RWPE2 (cell line): ENCODE results near the gene MFAP5.

Experiments used
- ATAC-seq: fragments of 200-7000 bp; cut with Tn5 transposase; 3 replicates; pipeline ENCODE4 v1.9.1; 2021; ENCODE audit warnings: low read depth
- DNase-seq: peaks from one replicate; pipeline ENCODE4 v3.0.0-alpha.2; 2020; ENCODE audit warnings: low spot score
- H3K27ac ChIP-seq: fragments of 450-650 bp; 2 replicates; pipeline ENCODE4 v1.5.1; 2017; ENCODE audit warnings: mild to moderate bottlenecking; ENCODE audit not compliant: poor library complexity, severe bottlenecking
- H3K27me3 ChIP-seq: fragments of 250-450 bp; sonication (Bioruptor Pico); 2 replicates; pipeline ENCODE4 v1.5.1; 2021; ENCODE audit warnings: mild to moderate bottlenecking, moderate library complexity; ENCODE audit not compliant: insufficient read depth, poor library complexity, severe bottlenecking
- H3K36me3 ChIP-seq: fragments of 250-450 bp; sonication (Bioruptor Pico); 2 replicates; pipeline ENCODE4 v1.5.1; 2020; ENCODE audit warnings: low read depth, mild to moderate bottlenecking, moderate library complexity
- H3K4me1 ChIP-seq: fragments of 250-450 bp; sonication (Bioruptor Pico); 2 replicates; pipeline ENCODE4 v1.5.1; 2021; ENCODE audit warnings: mild to moderate bottlenecking, moderate library complexity; ENCODE audit not compliant: insufficient read depth, poor library complexity, severe bottlenecking
- H3K4me3 ChIP-seq: fragments of 250-450 bp; sonication (Bioruptor Pico); 2 replicates; pipeline ENCODE4 v1.5.1; 2021; ENCODE audit warnings: mild to moderate bottlenecking, moderate library complexity; ENCODE audit not compliant: severe bottlenecking
- H3K9me3 ChIP-seq: fragments of 250-450 bp; sonication (Bioruptor Pico); 2 replicates; pipeline ENCODE4 v1.5.1; 2021; ENCODE audit warnings: mild to moderate bottlenecking, moderate library complexity; ENCODE audit not compliant: severe bottlenecking
- CTCF ChIP-seq: fragments of 450-650 bp; IDR thresholded peaks from one replicate; pipeline ENCODE4 v1.5.1; 2017; ENCODE audit warnings: mild to moderate bottlenecking, moderate library complexity; ENCODE audit not compliant: poor library complexity, severe bottlenecking

The MFAP5 gene

GRCh38 chr12:8676651-8677050 is 14.0 kb upstream of the MFAP5 start:
- peaks cover 20% of the 10 kb centered on the region for H3K4me1 ChIP-seq
- no peak for TF ChIP-seq CTCF
- H3K4me3 ChIP-seq, result no peak overlapping the region
- H3K9me3 ChIP-seq, result no peaks in the 10 kb centered on the region
- no peaks in the 10 kb centered on the region for H3K27me3 ChIP-seq
- ATAC-seq (no peak), DNase-seq (no peak)
- H3K27ac ChIP-seq, result peak overlapping the region; percentile 95
- no peaks in the 10 kb centered on the region for H3K36me3 ChIP-seq

GRCh38 chr12:8675591-8676036 is 13.0 kb upstream of the MFAP5 start:
- Histone ChIP-seq H3K9me3 (no peaks in the 10 kb centered on the region), H3K4me3 (no peak overlapping the region), H3K27ac (peak overlapping the region; percentile 95), H3K27me3 (no peaks in the 10 kb centered on the region), H3K36me3 (no peaks in the 10 kb centered on the region), H3K4me1 (peaks cover 10% of the 10 kb centered on the region)
- no peak for DNase-seq
- ATAC-seq, result no peak
- TF ChIP-seq CTCF, result no peak

- H3K9me3 ChIP-seq, result no peaks in the 10 kb centered on the region
- no peaks in the 10 kb centered on the region for H3K36me3 ChIP-seq
- no peak for TF ChIP-seq CTCF
- H3K4me1 ChIP-seq, result no peaks in the 10 kb centered on the region
- DNase-seq, result no peak
- ATAC-seq, result no peak
- H3K4me3 ChIP-seq, result no peak overlapping the region
- H3K27ac ChIP-seq, result no peak overlapping the region
- no peaks in the 10 kb centered on the region for H3K27me3 ChIP-seq
Observed at GRCh38 chr12:8672381-8672780, 9.8 kb upstream of the MFAP5 start.

- no peak for ATAC-seq
Observed at GRCh38 chr12:8668441-8668840, 5.8 kb upstream of the MFAP5 start.

More at GRCh38 chr12:8668441-8668840, 5.8 kb upstream of the MFAP5 start:
- Histone ChIP-seq H3K9me3 (no peaks in the 10 kb centered on the region), H3K27me3 (no peaks in the 10 kb centered on the region), H3K27ac (no peak overlapping the region), H3K36me3 (no peaks in the 10 kb centered on the region), H3K4me3 (no peak overlapping the region), H3K4me1 (no peaks in the 10 kb centered on the region)
- no peak for DNase-seq
- no peak for TF ChIP-seq CTCF
